Mammary epithelial cell (primary cell): ENCODE results near the gene CPAMD8.

Experiments used
- EZH2 ChIP-seq: IDR thresholded peaks from 2 replicates; pipeline ENCODE4 v1.6.1; 2012; ENCODE audit warnings: low read length, inconsistent platforms, borderline replicate concordance
- TF ChIP-seq, protein P1 (sequence below), 2 donors: IDR thresholded peaks in 1 of 2; conservative IDR thresholded peaks in 1 of 2; 2 replicates each; pipeline ENCODE4 v1.5.1; 2011 to 2012; ENCODE audit warnings: inconsistent platforms in 2 of 2, low read length in 2 of 2, mild to moderate bottlenecking in 2 of 2, control low read depth in 1 of 2, low read depth in 1 of 2; ENCODE audit not compliant: insufficient read depth in 1 of 2; ENCODE audit errors: extremely low read depth in 1 of 2

DNA sequence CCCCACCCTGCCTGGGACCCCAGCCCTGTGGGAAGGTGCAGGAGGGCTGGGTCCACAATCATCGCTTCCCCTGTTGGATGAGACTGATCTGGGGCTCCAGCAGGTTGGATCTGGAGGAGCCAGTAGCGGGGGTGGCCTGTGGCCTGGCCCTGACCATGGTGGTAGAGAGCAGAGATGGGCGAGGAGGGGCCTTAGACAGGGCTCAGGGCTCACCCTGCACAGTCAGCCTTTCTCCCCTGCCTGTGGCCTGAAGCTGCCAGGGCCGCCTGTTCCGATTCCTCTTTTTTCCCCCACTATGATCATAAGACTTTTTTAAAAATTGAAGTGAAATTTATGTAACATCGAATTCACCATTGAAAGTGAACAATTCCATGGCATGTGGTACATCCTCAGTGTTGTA lies 179.2 kb downstream of the CPAMD8 start:
- TF ChIP-seq, protein P1, sequence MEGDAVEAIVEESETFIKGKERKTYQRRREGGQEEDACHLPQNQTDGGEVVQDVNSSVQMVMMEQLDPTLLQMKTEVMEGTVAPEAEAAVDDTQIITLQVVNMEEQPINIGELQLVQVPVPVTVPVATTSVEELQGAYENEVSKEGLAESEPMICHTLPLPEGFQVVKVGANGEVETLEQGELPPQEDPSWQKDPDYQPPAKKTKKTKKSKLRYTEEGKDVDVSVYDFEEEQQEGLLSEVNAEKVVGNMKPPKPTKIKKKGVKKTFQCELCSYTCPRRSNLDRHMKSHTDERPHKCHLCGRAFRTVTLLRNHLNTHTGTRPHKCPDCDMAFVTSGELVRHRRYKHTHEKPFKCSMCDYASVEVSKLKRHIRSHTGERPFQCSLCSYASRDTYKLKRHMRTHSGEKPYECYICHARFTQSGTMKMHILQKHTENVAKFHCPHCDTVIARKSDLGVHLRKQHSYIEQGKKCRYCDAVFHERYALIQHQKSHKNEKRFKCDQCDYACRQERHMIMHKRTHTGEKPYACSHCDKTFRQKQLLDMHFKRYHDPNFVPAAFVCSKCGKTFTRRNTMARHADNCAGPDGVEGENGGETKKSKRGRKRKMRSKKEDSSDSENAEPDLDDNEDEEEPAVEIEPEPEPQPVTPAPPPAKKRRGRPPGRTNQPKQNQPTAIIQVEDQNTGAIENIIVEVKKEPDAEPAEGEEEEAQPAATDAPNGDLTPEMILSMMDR (conservative IDR thresholded peaks at IDR 0.05 in 1 of 2, IDR thresholded peaks at IDR 0.05 in 1 of 2; ENCODE audit: extremely low read depth in 1 of 2, insufficient read depth in 1 of 2, low read depth in 1 of 2, low read length in 2 of 2): no peak
- no peak for TF ChIP-seq EZH2
